Stomach smooth muscle (tissue), 2 donors: ENCODE data around the gene AK2.

Experiments
- H3K27ac ChIP-seq: one replicate; pipeline ENCODE4 v1.7.0; 2013; ENCODE audit warnings: mild to moderate bottlenecking, low read length, inconsistent platforms
- H3K27me3 ChIP-seq, 2 donors: one replicate each; pipeline ENCODE4 v1.7.0; 2013; ENCODE audit warnings: low read length in 2 of 2; ENCODE audit not compliant: insufficient read depth in 2 of 2, control insufficient read depth in 1 of 2
- H3K36me3 ChIP-seq, 2 donors: one replicate each; pipeline ENCODE4 v1.7.0; 2013; ENCODE audit warnings: low read length in 2 of 2; ENCODE audit not compliant: control insufficient read depth in 2 of 2, insufficient read depth in 2 of 2
- H3K4me1 ChIP-seq: one replicate; pipeline ENCODE4 v1.7.0; 2013; ENCODE audit warnings: low read length; ENCODE audit not compliant: control insufficient read depth, insufficient read depth
- H3K4me3 ChIP-seq, 2 donors: one replicate each; pipeline ENCODE4 v1.7.0; 2013; ENCODE audit warnings: low read length in 2 of 2
- H3K9ac ChIP-seq, 2 donors: one replicate each; pipeline ENCODE4 v1.7.0; 2013; ENCODE audit warnings: low read length in 2 of 2, mild to moderate bottlenecking in 1 of 2
- H3K9me3 ChIP-seq, 2 donors: one replicate each; pipeline ENCODE4 v1.7.0; 2013; ENCODE audit warnings: low read length in 2 of 2; ENCODE audit not compliant: control insufficient read depth in 2 of 2
- donor health status: healthy.
- donor health status: Pancreatic carcinoma.

Gene AK2

GRCh38 chr1:33008051-33008914 is 28.4 kb downstream of the AK2 start:
- no peaks in the 10 kb centered on the region for H3K9me3 ChIP-seq
- H3K27ac ChIP-seq: no peak overlapping the region
- no peak overlapping the region for H3K9ac ChIP-seq
- H3K4me3 ChIP-seq: no peak overlapping the region
- H3K27me3 ChIP-seq: no peaks in the 10 kb centered on the region
- peaks cover 24% of the 10 kb centered on the region for H3K4me1 ChIP-seq
- H3K36me3 ChIP-seq: peaks cover 21 to 22% of the 10 kb centered on the region in 2 donors

GRCh38 chr1:33007190-33008050 is 29.3 kb downstream of the AK2 start:
- H3K27ac ChIP-seq: no peak overlapping the region
- H3K9me3 ChIP-seq: no peaks in the 10 kb centered on the region
- H3K4me1 ChIP-seq: peaks cover 22% of the 10 kb centered on the region
- no peak overlapping the region for H3K4me3 ChIP-seq
- no peak overlapping the region for H3K9ac ChIP-seq
- no peaks in the 10 kb centered on the region for H3K27me3 ChIP-seq
- peaks cover 13 to 14% of the 10 kb centered on the region in 2 donors for H3K36me3 ChIP-seq

GRCh38 chr1:33005838-33006421 is 30.8 kb downstream of the AK2 start:
- Histone ChIP-seq H3K4me1 (peaks cover 10% of the 10 kb centered on the region), H3K27me3 (no peaks in the 10 kb centered on the region), H3K4me3 (no peak overlapping the region), H3K9me3 (no peaks in the 10 kb centered on the region), H3K9ac (no peak overlapping the region), H3K36me3 (peaks cover 13 to 14% of the 10 kb centered on the region in 2 donors), H3K27ac (no peak overlapping the region)

GRCh38 chr1:33005117-33005837 is 31.4 kb downstream of the AK2 start:
- Histone ChIP-seq H3K4me1 (peaks cover 5% of the 10 kb centered on the region), H3K4me3 (no peak overlapping the region), H3K9me3 (no peaks in the 10 kb centered on the region), H3K9ac (no peak overlapping the region), H3K36me3 (peaks cover 13 to 14% of the 10 kb centered on the region in 2 donors), H3K27ac (no peak overlapping the region), H3K27me3 (no peaks in the 10 kb centered on the region)

GRCh38 chr1:33004613-33005012 is 32.1 kb downstream of the AK2 start:
- H3K36me3 ChIP-seq: peaks cover 13 to 14% of the 10 kb centered on the region in 2 donors
- H3K27ac ChIP-seq: no peak overlapping the region
- no peak overlapping the region for H3K9ac ChIP-seq

GRCh38 chr1:33003657-33004056 is 33.0 kb downstream of the AK2 start:
- peaks cover 9% of the 10 kb centered on the region for H3K4me1 ChIP-seq
- H3K27me3 ChIP-seq: no peaks in the 10 kb centered on the region
- no peaks in the 10 kb centered on the region for H3K9me3 ChIP-seq
- no peak overlapping the region for H3K9ac ChIP-seq
- H3K27ac ChIP-seq: no peak overlapping the region
- peaks cover 10% of the 10 kb centered on the region in 2 donors for H3K36me3 ChIP-seq
- no peak overlapping the region for H3K4me3 ChIP-seq

More at GRCh38 chr1:33004613-33005012, 32.1 kb downstream of the AK2 start:
- H3K4me1 ChIP-seq: peaks cover 4% of the 10 kb centered on the region
- H3K27me3 ChIP-seq: no peaks in the 10 kb centered on the region
- no peak overlapping the region for H3K4me3 ChIP-seq
- H3K9me3 ChIP-seq: no peaks in the 10 kb centered on the region

GRCh38 chr1:33002006-33002405 is 34.7 kb downstream of the AK2 start:
- no peak overlapping the region for H3K9ac ChIP-seq
- no peak overlapping the region for H3K27ac ChIP-seq
- H3K36me3 ChIP-seq: no peaks in the 10 kb centered on the region
- H3K27me3 ChIP-seq: no peaks in the 10 kb centered on the region
- peaks cover 17% of the 10 kb centered on the region for H3K4me1 ChIP-seq
- H3K9me3 ChIP-seq: no peaks in the 10 kb centered on the region
- H3K4me3 ChIP-seq: no peak overlapping the region

GRCh38 chr1:33001282-33001681 is 35.4 kb downstream of the AK2 start:
- H3K9ac ChIP-seq: no peak overlapping the region
- H3K9me3 ChIP-seq: no peaks in the 10 kb centered on the region
- H3K27ac ChIP-seq: no peak overlapping the region
- no peaks in the 10 kb centered on the region for H3K27me3 ChIP-seq
- no peak overlapping the region for H3K4me3 ChIP-seq
- H3K4me1 ChIP-seq: peaks cover 16% of the 10 kb centered on the region
- no peaks in the 10 kb centered on the region for H3K36me3 ChIP-seq

- peaks cover 16% of the 10 kb centered on the region for H3K4me1 ChIP-seq
- H3K27ac ChIP-seq: no peak overlapping the region
- no peak overlapping the region for H3K9ac ChIP-seq
- H3K4me3 ChIP-seq: no peak overlapping the region
- H3K36me3 ChIP-seq: no peaks in the 10 kb centered on the region
- H3K9me3 ChIP-seq: no peaks in the 10 kb centered on the region
- H3K27me3 ChIP-seq: no peaks in the 10 kb centered on the region
Observed at GRCh38 chr1:33000427-33001026, 36.2 kb downstream of the AK2 start.

GRCh38 chr1:32998997-32999396 is 37.7 kb downstream of the AK2 start:
- Histone ChIP-seq H3K4me3 (no peak overlapping the region), H3K9me3 (no peaks in the 10 kb centered on the region), H3K27ac (no peak overlapping the region), H3K36me3 (no peaks in the 10 kb centered on the region), H3K4me1 (peaks cover 16% of the 10 kb centered on the region), H3K27me3 (no peaks in the 10 kb centered on the region), H3K9ac (no peak overlapping the region)
